Mucosa of stomach (tissue), 1 donor: ENCODE data around the gene GSN.

Experiments used
- H3K27me3 ChIP-seq: one replicate; pipeline ENCODE4 v1.7.0; 2013; ENCODE audit warnings: mild to moderate bottlenecking, low read length; ENCODE audit not compliant: control insufficient read depth, insufficient read depth
- H3K36me3 ChIP-seq: one replicate; pipeline ENCODE4 v1.7.0; 2013; ENCODE audit warnings: low read length; ENCODE audit not compliant: control insufficient read depth, insufficient read depth
- H3K4me1 ChIP-seq: one replicate; pipeline ENCODE4 v1.7.0; 2013; ENCODE audit warnings: mild to moderate bottlenecking, low read length; ENCODE audit not compliant: control insufficient read depth, insufficient read depth
- H3K4me3 ChIP-seq: one replicate; pipeline ENCODE4 v1.7.0; 2013; ENCODE audit warnings: low read length
- H3K9ac ChIP-seq: one replicate; pipeline ENCODE4 v1.7.0; 2013; ENCODE audit warnings: mild to moderate bottlenecking, low read length, moderate library complexity
- H3K9me3 ChIP-seq: one replicate; pipeline ENCODE4 v1.7.0; 2013; ENCODE audit warnings: mild to moderate bottlenecking, low read length, moderate library complexity; ENCODE audit not compliant: control insufficient read depth
- donor health status: Pancreatic carcinoma.

The GSN gene

GRCh38 chr9:121278477-121279261 is 10.7 kb downstream of the GSN start:
- no peaks in the 10 kb centered on the region for H3K27me3 ChIP-seq
- H3K4me3 ChIP-seq: no peak overlapping the region
- H3K9me3 ChIP-seq: no peaks in the 10 kb centered on the region
- H3K9ac ChIP-seq: peak overlapping the region; percentile 25
- peaks cover 77% of the 10 kb centered on the region for H3K4me1 ChIP-seq
- peaks cover 8% of the 10 kb centered on the region for H3K36me3 ChIP-seq

- Histone ChIP-seq H3K9ac (peak overlapping the region; percentile 50), H3K36me3 (peaks cover 11% of the 10 kb centered on the region), H3K4me3 (no peak overlapping the region), H3K27me3 (no peaks in the 10 kb centered on the region), H3K4me1 (peaks cover 83% of the 10 kb centered on the region), H3K9me3 (no peaks in the 10 kb centered on the region)
Measured at GRCh38 chr9:121279776-121280388, 11.9 kb downstream of the GSN start.

GRCh38 chr9:121280715-121281613 is 13.0 kb downstream of the GSN start:
- H3K9me3 ChIP-seq: no peaks in the 10 kb centered on the region
- H3K9ac ChIP-seq: peak overlapping the region; percentile 79
- peaks cover 14% of the 10 kb centered on the region for H3K36me3 ChIP-seq
- no peak overlapping the region for H3K4me3 ChIP-seq
- no peaks in the 10 kb centered on the region for H3K27me3 ChIP-seq
- H3K4me1 ChIP-seq: peaks cover 90% of the 10 kb centered on the region

- Histone ChIP-seq H3K9ac (peak overlapping the region; percentile 79), H3K27me3 (no peaks in the 10 kb centered on the region), H3K4me3 (no peak overlapping the region), H3K9me3 (no peaks in the 10 kb centered on the region), H3K36me3 (peaks cover 14% of the 10 kb centered on the region), H3K4me1 (peaks cover 98% of the 10 kb centered on the region)
Measured at GRCh38 chr9:121281614-121282276, 13.8 kb downstream of the GSN start.

- peaks cover 99% of the 10 kb centered on the region for H3K4me1 ChIP-seq
- H3K27me3 ChIP-seq: no peaks in the 10 kb centered on the region
- H3K9ac ChIP-seq: peak overlapping the region; percentile 16
- no peaks in the 10 kb centered on the region for H3K9me3 ChIP-seq
- no peak overlapping the region for H3K4me3 ChIP-seq
- H3K36me3 ChIP-seq: peaks cover 14% of the 10 kb centered on the region
Measured at GRCh38 chr9:121282277-121283079, 14.5 kb downstream of the GSN start.

- Histone ChIP-seq H3K9ac (peak overlapping the region; percentile 16), H3K36me3 (peaks cover 14% of the 10 kb centered on the region), H3K27me3 (no peaks in the 10 kb centered on the region), H3K4me1 (peaks cover 99% of the 10 kb centered on the region), H3K4me3 (no peak overlapping the region), H3K9me3 (no peaks in the 10 kb centered on the region)
Measured at GRCh38 chr9:121283080-121283398, 15.1 kb downstream of the GSN start.

- Histone ChIP-seq H3K4me3 (no peak overlapping the region), H3K9me3 (no peaks in the 10 kb centered on the region), H3K27me3 (no peaks in the 10 kb centered on the region), H3K4me1 (peaks cover 99% of the 10 kb centered on the region), H3K9ac (peak overlapping the region; percentile 53), H3K36me3 (peaks cover 14% of the 10 kb centered on the region)
Measured at GRCh38 chr9:121283856-121284732, 16.1 kb downstream of the GSN start.

- Histone ChIP-seq H3K9ac (peak overlapping the region; percentile 53), H3K4me1 (peaks cover 99% of the 10 kb centered on the region), H3K4me3 (no peak overlapping the region)
Measured at GRCh38 chr9:121284733-121285451, 16.9 kb downstream of the GSN start.

GRCh38 chr9:121285835-121286687 is 18.1 kb downstream of the GSN start:
- Histone ChIP-seq H3K9me3 (no peaks in the 10 kb centered on the region), H3K36me3 (peaks cover 14% of the 10 kb centered on the region), H3K27me3 (no peaks in the 10 kb centered on the region), H3K4me1 (peaks cover 90% of the 10 kb centered on the region), H3K9ac (peak overlapping the region; percentile 53), H3K4me3 (no peak overlapping the region)

More at GRCh38 chr9:121284733-121285451, 16.9 kb downstream of the GSN start:
- no peaks in the 10 kb centered on the region for H3K27me3 ChIP-seq
- no peaks in the 10 kb centered on the region for H3K9me3 ChIP-seq
- peaks cover 14% of the 10 kb centered on the region for H3K36me3 ChIP-seq

- Histone ChIP-seq H3K4me1 (peaks cover 84% of the 10 kb centered on the region), H3K4me3 (no peak overlapping the region), H3K36me3 (peaks cover 14% of the 10 kb centered on the region), H3K9ac (peak overlapping the region; percentile 53), H3K27me3 (no peaks in the 10 kb centered on the region), H3K9me3 (no peaks in the 10 kb centered on the region)
Measured at GRCh38 chr9:121286688-121286972, 18.7 kb downstream of the GSN start.
